Hematopoietic multipotent progenitor cell treated with erythropoietin and hydrocortisone succinate and interleukin-3 and kit ligand, for 4 days (in vitro differentiated cells): ENCODE data around the gene STRN3.
"Not testable (repeated sequence)": the region's sequence is repeated elsewhere in the genome, so short reads cannot be mapped to it uniquely, and the experiment has no call there.

Experiments used
- DNase-seq: peaks from one replicate; pipeline ENCODE4 v3.0.0-alpha.2; 2015

STRN3 gene, protein sequence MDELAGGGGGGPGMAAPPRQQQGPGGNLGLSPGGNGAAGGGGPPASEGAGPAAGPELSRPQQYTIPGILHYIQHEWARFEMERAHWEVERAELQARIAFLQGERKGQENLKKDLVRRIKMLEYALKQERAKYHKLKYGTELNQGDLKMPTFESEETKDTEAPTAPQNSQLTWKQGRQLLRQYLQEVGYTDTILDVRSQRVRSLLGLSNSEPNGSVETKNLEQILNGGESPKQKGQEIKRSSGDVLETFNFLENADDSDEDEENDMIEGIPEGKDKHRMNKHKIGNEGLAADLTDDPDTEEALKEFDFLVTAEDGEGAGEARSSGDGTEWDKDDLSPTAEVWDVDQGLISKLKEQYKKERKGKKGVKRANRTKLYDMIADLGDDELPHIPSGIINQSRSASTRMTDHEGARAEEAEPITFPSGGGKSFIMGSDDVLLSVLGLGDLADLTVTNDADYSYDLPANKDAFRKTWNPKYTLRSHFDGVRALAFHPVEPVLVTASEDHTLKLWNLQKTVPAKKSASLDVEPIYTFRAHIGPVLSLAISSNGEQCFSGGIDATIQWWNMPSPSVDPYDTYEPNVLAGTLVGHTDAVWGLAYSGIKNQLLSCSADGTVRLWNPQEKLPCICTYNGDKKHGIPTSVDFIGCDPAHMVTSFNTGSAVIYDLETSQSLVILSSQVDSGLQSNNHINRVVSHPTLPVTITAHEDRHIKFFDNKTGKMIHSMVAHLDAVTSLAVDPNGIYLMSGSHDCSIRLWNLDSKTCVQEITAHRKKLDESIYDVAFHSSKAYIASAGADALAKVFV

GRCh38 chr14:31026077-31026449 lies at the start of gene STRN3:
TSS of gene STRN3 (minus strand) at chr14:31026379. CDS start at chr14:31026185, 194 bp downstream.
- DNase-seq: no peak

DNA sequence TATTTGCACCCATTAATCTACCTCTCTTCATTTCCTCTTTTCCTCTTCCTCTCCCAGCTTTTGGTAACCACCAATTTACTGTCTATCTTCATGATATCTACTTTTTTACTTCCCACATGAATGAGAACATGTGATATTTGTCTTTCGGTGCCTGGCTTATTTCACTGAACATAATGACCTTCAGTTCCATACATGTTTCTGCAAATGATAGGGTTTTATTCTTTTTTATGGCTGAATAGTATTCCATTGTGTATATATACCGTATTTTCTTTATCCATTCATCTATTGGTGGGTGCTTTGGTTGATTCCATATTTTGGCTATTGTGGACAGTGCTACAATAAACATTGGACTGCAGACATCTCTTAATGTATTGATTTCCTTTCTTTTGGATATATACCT lies 49.0 kb upstream of the STRN3 start:
- no peak for DNase-seq

- peak; percentile 18 for DNase-seq
These were observed 45.0 kb upstream of the STRN3 start for GRCh38 chr14:31071151-31071550.

- no peak for DNase-seq
These were observed 44.3 kb upstream of the STRN3 start for GRCh38 chr14:31070431-31070830.

DNA sequence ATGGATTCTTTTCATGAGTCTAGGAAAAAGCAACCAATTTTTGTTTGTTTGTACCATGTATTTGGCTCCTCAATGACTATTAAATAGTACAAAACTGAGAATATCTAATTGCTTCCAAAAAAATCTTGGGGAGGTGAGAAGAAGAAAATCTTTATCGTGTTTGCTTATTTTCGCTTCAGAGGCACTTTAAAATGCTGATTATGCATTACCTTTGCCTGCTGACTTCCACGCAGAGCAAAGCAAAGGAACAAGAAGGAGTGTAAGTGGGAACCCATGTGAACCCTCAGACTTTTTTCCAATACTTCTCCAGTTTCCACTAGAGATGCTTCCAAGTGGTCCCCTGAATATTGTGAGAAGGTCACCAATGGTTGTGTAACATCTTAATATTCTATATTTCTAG lies 43.2 kb upstream of the STRN3 start:
- no peak for DNase-seq

DNA sequence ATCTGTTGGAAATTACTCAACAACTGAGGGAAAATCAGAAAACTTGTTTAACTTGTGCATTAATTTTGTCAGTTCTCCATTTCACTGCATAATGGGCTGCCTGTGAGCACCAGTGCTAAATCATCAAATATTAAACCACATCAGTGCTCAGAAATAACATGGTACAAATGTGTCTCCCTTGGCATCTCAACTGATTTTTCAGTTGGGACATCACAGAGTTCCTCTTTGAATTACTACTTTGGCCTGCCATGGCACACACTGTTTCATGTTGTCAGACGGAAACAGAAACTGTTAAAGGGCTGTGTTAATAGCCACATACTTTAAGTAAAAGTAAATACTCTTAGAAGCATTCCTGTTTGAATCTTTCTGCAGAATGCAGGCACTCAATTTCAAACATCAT lies 42.1 kb upstream of the STRN3 start:
- peak; percentile 70 for DNase-seq

- not testable (repeated sequence) for DNase-seq
These were observed 36.7 kb upstream of the STRN3 start for GRCh38 chr14:31062908-31063307.

DNA sequence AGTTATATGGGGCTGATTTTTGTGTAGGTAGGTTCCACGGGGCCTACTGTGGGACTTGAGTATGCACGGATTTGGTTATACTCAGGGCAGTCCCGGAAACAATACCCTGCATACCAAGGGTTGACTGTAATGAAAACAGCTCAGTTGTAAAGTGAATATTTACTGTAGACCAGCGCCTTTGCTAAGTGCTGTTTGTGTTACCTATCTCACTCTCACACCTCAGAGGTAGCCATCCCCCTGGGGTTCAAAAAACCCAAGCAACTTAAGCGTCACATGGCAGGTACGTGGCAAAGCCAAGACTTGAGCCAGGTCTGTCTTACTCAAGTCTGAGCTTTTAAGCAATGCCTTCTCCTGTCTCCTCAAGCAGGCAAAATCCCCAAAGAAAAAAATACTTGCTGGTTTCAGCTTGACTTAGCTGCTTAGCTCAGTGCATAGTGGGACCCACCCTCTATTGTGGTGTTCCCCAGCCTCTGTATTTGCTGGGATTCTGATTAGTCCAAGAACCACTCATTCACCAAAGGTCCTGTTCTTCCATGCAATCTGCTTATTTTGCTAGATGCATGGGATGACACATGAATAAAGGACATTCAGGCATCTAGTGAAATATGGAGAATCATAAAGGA lies 34.2 kb upstream of the STRN3 start:
- DNase-seq: peak; percentile 21

DNA sequence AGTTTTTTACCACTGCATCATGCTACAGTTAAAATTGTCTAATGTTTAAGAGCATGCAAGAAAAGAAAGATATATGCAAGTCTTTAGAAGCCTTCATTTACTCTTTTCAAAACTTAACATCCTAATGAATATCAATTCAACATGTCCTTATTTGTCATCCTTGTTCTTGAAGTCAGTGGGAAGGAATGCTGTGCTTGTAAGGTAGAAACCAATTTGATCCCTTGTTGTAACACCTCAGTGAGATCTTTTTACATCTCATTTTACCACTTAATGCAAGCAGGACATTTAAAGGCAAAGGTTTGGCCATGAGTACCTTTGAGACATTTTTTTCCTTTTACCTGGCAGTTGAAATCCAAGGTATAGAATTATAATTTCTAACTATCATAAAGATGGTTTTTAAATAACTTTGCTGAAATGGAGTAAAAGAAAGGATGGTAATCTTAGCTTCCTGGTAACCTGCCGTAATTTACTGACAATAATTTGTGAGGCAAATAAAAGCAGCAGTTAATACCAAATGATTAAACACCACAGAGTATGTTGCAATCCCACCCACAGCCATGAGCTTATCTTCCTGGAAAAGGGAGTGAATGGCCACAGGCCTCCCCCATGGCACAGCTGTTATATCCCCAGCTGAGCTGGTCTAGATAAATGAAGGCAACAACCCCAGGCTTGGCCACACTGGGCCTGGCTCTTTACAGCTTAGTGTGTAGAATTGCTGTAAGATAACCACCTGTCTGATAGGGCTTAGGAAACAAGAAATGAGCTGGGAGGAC lies 33.2 kb upstream of the STRN3 start:
- DNase-seq: peak; percentile 99

GRCh38 chr14:31057701-31058364 lies 31.7 kb upstream of the STRN3 start:
- no peak for DNase-seq

DNA sequence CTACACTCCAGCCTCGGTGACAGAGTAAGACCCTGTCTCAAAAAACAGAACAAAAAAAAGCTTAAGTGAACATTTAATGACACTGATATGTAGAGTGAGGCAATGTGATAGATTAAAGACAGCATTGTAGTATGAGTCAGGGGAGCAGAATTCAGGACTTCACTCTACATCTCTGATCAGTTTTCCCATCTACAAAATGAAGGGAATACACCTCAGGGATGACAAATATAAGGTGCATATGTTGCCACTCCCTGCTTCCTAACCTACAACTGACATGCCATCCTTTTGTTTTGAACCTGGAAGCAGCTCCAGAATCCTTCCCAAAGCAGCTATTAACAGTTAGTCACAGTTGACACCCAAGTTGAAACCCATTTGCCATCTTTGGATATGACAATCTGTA lies 30.9 kb upstream of the STRN3 start:
- DNase-seq: no peak

- not testable (repeated sequence) for DNase-seq
These were observed 26.9 kb upstream of the STRN3 start for GRCh38 chr14:31052905-31053586.

DNA sequence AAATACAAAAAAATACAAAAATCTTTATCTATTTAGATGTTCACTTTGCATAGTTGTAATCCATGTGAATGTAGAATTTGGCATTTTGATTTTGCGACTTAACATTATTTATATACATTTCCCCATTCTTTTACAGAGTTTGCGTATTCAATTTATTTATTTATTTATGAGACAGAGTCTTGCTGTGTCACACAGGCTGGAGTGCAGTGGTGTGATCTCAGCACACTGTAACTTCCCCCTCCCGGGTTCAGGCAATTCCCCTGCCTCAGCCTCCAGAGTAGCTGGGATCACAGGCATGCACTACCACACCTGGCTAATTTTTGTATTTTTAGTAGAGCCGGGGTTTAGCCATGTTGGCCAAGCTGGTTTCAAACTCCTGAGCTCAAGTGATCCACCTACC lies 25.3 kb upstream of the STRN3 start:
- no peak for DNase-seq

DNA sequence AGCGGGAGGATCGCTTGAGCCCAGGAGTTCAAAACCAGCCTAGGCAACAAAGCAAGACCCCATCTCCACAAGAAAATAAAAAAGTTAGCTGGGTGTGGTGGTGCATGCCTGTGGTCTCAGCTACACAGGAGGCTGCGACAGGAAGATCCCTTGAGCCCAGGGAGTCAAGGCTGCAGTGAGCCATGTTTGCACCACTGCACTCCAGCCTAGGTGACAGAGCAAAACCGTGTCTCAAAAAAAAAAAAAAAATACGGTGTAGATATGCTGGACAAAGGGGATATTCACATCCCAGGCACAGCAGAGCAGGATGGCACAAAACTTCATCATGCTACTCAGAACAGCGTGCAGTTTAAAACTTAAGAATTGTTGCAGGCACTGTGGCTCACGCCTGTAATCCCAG lies 24.8 kb upstream of the STRN3 start:
- no peak for DNase-seq

DNA sequence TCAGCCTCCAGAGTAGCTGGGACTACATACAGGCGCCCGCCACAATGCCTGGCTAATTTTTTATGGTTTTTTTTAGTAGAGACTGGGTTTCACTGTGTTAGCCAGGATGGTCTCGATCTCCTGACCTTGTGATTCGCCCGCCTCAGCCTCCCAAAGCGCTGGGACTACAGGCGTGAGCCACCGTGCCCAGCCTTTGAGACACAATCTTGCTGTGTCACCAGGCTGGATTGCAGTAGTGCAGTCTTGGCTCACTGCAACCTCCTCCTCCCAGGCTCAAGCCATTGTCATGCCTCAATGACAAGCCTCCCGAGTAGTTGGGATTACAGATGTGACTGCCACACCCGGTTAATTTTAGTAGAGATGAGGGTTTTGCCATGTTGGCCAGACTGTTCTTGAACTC lies 21.3 kb upstream of the STRN3 start:
- DNase-seq: peak; percentile 39

DNA sequence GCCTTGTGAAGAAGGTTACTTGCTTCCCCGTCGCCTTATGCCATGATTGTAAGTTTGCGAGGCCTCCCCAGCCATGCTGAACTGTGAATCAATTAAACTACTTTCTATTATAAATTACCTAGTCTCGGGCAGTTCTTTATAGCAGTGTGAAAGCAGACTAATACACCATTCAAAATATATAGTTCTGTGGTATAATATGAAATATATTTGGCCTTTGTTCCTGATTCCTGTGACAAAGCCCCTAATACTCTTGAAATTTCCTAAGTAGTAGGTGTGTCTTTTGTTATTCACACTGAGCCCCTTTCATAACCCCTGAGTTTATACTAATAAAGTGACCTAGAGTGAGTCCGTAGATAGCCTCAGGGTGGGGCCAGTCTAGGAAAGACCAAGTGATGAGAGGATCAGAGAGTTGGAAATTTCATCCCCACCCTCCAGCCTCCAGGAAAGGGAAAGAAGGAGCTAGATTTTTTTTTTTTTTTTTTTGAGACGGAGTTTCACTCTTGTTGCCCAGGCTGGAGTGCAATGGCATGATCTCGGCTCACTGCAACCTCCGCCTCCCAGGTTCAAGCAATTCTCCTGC lies 19.4 kb upstream of the STRN3 start:
- no peak for DNase-seq

GRCh38 chr14:31043379-31043778 lies 17.2 kb upstream of the STRN3 start:
- no peak for DNase-seq

DNA sequence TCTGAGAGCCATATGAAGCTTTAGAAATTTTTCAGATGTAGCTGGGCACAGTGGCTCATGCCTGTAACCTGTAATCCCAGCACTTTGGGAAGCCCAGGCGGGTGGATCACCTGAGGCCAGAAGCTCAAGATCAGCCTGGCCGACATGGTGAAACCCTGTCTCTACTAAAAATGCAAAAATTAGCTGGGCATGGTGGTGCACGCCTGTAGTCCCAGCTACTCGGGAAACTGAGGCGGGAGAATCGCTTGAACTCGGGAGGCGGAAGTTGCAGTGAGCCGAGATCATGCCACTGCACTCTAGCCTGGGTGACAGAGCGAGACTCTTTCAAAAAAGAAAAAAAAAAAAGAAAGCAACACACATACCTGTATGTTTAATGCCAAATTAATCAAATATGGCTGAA lies 16.7 kb upstream of the STRN3 start:
- not testable (repeated sequence) for DNase-seq

DNA sequence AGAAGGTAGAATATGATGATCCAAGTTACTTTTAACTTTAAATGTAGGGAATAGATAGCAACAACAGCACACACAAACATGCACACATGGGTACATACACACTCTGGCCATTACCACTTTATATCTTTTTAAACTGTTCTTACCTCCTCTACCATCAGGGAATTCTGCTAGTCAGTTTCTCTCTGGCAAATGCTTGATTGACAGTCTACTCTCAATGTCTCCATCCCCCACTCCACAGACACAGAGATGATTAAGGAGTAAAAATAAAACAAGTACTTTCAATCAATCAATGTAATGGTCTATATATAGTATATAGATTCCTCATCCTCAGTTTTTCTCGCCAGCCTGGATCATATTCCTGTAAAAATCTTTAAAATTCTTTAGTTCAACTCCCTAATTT lies 16.1 kb upstream of the STRN3 start:
- no peak for DNase-seq

DNA sequence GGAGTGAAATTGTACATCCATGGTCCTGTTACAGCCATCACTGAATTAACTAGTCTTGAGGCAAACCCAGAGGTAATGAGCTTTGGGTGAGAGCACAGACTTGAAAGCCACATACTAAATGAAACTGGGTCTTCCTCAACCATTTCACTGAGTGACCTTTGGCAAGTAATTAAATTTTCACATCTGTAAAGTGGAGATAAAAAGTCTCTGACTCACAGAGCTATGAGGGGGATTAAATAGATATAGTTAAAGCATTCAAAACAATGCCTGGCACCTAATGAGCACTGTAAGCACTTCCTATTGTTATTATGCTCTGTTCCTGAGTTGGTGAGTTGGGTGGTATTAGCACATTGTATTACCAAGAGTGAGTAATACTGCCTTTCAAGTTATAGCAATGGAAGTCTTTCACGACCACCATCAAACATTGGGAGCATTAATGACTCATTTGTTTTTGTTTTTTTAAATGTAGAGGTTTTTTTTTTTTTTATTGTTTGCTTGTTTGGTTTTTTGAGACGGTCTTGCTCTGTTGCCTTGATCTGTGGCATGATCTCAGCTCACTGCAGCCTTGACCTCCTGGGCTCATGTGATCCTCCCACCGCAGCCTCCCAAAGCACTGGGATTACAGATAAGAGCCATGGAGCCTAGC lies 12.5 kb upstream of the STRN3 start:
- peak; percentile 90 for DNase-seq

- peak; percentile 25 for DNase-seq
These were observed 11.6 kb upstream of the STRN3 start for GRCh38 chr14:31037709-31038221.
